ENCODE data around the gene CDK13. TPM values are rescaled to one million over a fixed set of nuclear protein-coding genes. Genes with fewer than 3 reads are reported as not detected.
"Not testable (repeated sequence)": the region's sequence is repeated elsewhere in the genome, so short reads cannot be mapped to it uniquely, and the experiment has no call there.

The CDK13 gene
- total RNA-seq, 2 experiments from 2014 or later, result 135 to 138 TPM

DNA sequence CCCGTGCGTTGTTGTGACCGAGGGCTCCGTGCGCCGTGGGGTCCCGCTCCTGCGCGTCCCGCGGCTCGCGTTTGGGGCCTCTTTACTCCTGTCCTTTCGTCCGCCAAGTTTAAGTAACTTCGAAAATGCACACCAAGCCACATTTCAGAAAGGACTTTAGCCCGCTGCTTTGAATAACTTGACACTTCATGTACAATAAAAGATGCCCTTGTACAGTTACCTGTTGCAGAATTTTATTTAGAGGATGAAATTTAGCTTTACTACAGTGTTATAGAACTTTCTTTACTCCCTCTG, 185.2 kb downstream of the CDK13 start:
- TF ChIP-seq, protein P1, sequence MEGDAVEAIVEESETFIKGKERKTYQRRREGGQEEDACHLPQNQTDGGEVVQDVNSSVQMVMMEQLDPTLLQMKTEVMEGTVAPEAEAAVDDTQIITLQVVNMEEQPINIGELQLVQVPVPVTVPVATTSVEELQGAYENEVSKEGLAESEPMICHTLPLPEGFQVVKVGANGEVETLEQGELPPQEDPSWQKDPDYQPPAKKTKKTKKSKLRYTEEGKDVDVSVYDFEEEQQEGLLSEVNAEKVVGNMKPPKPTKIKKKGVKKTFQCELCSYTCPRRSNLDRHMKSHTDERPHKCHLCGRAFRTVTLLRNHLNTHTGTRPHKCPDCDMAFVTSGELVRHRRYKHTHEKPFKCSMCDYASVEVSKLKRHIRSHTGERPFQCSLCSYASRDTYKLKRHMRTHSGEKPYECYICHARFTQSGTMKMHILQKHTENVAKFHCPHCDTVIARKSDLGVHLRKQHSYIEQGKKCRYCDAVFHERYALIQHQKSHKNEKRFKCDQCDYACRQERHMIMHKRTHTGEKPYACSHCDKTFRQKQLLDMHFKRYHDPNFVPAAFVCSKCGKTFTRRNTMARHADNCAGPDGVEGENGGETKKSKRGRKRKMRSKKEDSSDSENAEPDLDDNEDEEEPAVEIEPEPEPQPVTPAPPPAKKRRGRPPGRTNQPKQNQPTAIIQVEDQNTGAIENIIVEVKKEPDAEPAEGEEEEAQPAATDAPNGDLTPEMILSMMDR (IDR thresholded peaks at IDR 0.05), result no peak
- peak overlapping the region; percentile 92 for H3K4me3 ChIP-seq (ENCODE audit: low read length)
- peak overlapping the region; percentile 97 for H3K27ac Mint-ChIP-seq
- H3K4me1 ChIP-seq (ENCODE audit: insufficient read depth, low read length), result peaks cover 15% of the 10 kb centered on the region
- H3K27ac ChIP-seq (ENCODE audit: low read depth in 1 of 2, low read length in 2 of 2), result no peak overlapping the region
- CTCF ChIA-PET, result interaction anchor here (0.7 to 2.0 kb wide), 18 partner anchors 8 to 1226 kb away, joined by 3 to 17 read pairs (median 3); partner anchors contain the start of genes CDK13, RALA, VPS41 and YAE1
- no peaks in the 10 kb centered on the region for H3K9me3 Mint-ChIP-seq
- ATAC-seq (ENCODE audit: poor library complexity), result no peak
- peak in 1 of 14 experiments; percentile 3 for DNase-seq
- peaks cover 40% of the 10 kb centered on the region for H3K4me1 Mint-ChIP-seq (ENCODE audit: low read depth)
- intact Hi-C loops (cut with DNase I, micrococcal nuclease), result loop anchor here in 1 of 2 experiments (2.0 to 10.0 kb wide), 3 partner anchors 403 to 1220 kb away; no protein-coding TSS in a partner anchor
- no peaks in the 10 kb centered on the region for H3K27me3 ChIP-seq (ENCODE audit: control insufficient read depth in 1 of 2, insufficient read depth in 2 of 2, low read length in 2 of 2)
- H3K4me3 Mint-ChIP-seq, result peak overlapping the region; percentile 100
- peaks cover 22% of the 10 kb centered on the region for H3K36me3 Mint-ChIP-seq (ENCODE audit: low read depth)
- POLR2A ChIA-PET, result interaction anchor here (0.7 to 2.9 kb wide), 7 partner anchors 18 to 1226 kb away, joined by 3 to 41 read pairs (median 3); partner anchors contain the start of genes CDK13 and VPS41
- peaks cover 3% of the 10 kb centered on the region for H3K27me3 Mint-ChIP-seq
- H3K9me3 ChIP-seq (ENCODE audit: control insufficient read depth in 1 of 2, insufficient read depth in 1 of 2, low read length in 2 of 2), result peaks cover 0 to 3% of the 10 kb centered on the region in 2 experiments
- H3K36me3 ChIP-seq (ENCODE audit: insufficient read depth, low read length), result no peaks in the 10 kb centered on the region

DNA sequence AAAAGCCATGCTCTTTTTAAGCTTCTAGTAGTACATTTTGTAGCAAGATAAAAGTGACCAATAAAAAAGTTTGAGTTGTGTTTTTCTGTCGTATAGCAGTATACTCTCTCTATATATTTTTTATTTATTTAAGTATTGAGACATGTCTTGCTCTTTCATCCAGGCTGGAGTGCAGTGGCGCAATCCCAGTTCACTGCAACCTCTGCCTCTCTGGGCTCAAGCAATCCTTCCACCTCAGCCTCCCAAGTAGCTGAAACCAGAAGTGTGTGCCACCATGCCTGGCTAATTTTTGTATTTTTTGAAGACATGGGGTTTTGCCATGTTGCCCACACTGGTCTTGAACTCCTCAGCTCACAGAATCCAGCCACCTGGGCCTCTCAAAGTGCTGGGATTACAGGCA, 187.5 kb downstream of the CDK13 start:
- DNase-seq (no peak), ATAC-seq (ENCODE audit: poor library complexity) (no peak)
- Mint-ChIP-seq H3K4me3 (peak overlapping the region; percentile 50), H3K9me3 (no peaks in the 10 kb centered on the region), H3K27me3 (peaks cover 13% of the 10 kb centered on the region), H3K27ac (no peak overlapping the region), H3K36me3 (ENCODE audit: low read depth) (peaks cover 15% of the 10 kb centered on the region), H3K4me1 (ENCODE audit: low read depth) (peaks cover 19% of the 10 kb centered on the region)
- no peak overlapping the region for H3K27ac ChIP-seq (ENCODE audit: low read depth in 1 of 2, low read length in 2 of 2)
- TF ChIP-seq, protein P1 (IDR thresholded peaks at IDR 0.05), result no peak
- H3K4me3 ChIP-seq (ENCODE audit: low read length), result no peak overlapping the region
- no peaks in the 10 kb centered on the region for H3K27me3 ChIP-seq (ENCODE audit: control insufficient read depth in 1 of 2, insufficient read depth in 2 of 2, low read length in 2 of 2)
- CTCF ChIA-PET, result no interaction called here
- peaks cover 0 to 3% of the 10 kb centered on the region in 2 experiments for H3K9me3 ChIP-seq (ENCODE audit: control insufficient read depth in 1 of 2, insufficient read depth in 1 of 2, low read length in 2 of 2)
- POLR2A ChIA-PET, result no interaction called here
- no peaks in the 10 kb centered on the region for H3K36me3 ChIP-seq (ENCODE audit: insufficient read depth, low read length)
- intact Hi-C loops (cut with DNase I, micrococcal nuclease), result loop anchor here in 1 of 2 experiments (5.0 to 10.0 kb wide), 2 partner anchors 405 to 1223 kb away; no protein-coding TSS in a partner anchor
- peaks cover 7% of the 10 kb centered on the region for H3K4me1 ChIP-seq (ENCODE audit: insufficient read depth, low read length)

DNA sequence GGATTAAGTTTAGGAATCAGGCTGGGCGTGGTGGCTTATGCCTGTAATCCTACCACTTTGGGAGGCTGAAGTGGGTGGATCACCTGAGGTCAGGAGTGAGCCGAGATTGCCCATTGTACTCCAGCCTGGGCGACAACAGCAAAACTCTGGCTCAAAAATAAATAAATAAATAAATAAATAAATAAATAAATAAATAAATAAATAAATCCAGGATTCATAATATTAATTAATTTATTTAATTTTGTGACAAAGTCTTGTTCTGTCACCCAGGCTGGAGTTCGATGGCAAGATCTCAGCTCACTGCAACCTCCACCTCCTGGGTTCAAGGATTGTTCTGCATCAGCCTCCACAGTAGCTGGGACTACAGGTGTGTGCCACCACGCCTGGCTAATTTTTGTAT, 188.9 kb downstream of the CDK13 start:
- ChIA-PET POLR2A (no interaction called here), CTCF (no interaction called here)
- TF ChIP-seq, protein P1 (IDR thresholded peaks at IDR 0.05), result no peak
- DNase-seq (no peak), ATAC-seq (ENCODE audit: poor library complexity) (no peak)
- Mint-ChIP-seq H3K4me3 (no peak overlapping the region), H3K4me1 (ENCODE audit: low read depth) (peaks cover 5% of the 10 kb centered on the region), H3K9me3 (no peaks in the 10 kb centered on the region), H3K27ac (no peak overlapping the region), H3K27me3 (peaks cover 20% of the 10 kb centered on the region), H3K36me3 (ENCODE audit: low read depth) (peaks cover 10% of the 10 kb centered on the region)
- Histone ChIP-seq H3K27ac (ENCODE audit: low read depth in 1 of 2, low read length in 2 of 2) (no peak overlapping the region), H3K9me3 (ENCODE audit: control insufficient read depth in 1 of 2, insufficient read depth in 1 of 2, low read length in 2 of 2) (peaks cover 0 to 3% of the 10 kb centered on the region in 2 experiments), H3K36me3 (ENCODE audit: insufficient read depth, low read length) (no peaks in the 10 kb centered on the region), H3K27me3 (ENCODE audit: control insufficient read depth in 1 of 2, insufficient read depth in 2 of 2, low read length in 2 of 2) (no peaks in the 10 kb centered on the region), H3K4me3 (ENCODE audit: low read length) (no peak overlapping the region), H3K4me1 (ENCODE audit: insufficient read depth, low read length) (peaks cover 7% of the 10 kb centered on the region)
- intact Hi-C loops (cut with DNase I, micrococcal nuclease), result loop anchor here in 1 of 2 experiments (5.0 to 10.0 kb wide), 2 partner anchors 407 to 1224 kb away; no protein-coding TSS in a partner anchor

DNA sequence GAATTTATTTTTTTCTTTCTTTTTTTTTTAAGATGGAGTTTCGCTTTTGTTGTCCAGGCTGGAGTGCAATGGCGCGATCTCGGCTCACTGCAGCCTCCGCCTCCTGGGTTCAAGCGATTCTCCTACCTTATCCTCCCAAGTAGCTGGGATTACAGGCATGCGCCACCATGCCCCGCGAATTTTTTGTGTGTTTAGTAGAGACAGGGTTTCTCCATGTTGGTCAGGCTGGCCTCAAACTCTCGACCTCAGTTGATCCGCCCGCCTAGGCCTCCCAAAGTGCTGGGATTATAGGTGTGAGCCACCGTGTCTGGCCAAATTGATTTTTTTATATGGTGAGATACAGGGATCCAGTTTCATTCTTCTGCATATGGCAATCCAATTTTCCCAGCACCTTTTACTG, 189.8 kb downstream of the CDK13 start:
- H3K36me3 ChIP-seq (ENCODE audit: insufficient read depth, low read length); H3K4me1 ChIP-seq (ENCODE audit: insufficient read depth, low read length); H3K4me1 Mint-ChIP-seq (ENCODE audit: low read depth); H3K27ac ChIP-seq (ENCODE audit: low read depth in 1 of 2, low read length in 2 of 2); H3K9me3 Mint-ChIP-seq; H3K4me3 ChIP-seq (ENCODE audit: low read length); POLR2A ChIA-PET; CTCF ChIA-PET; H3K27ac Mint-ChIP-seq; H3K4me3 Mint-ChIP-seq; DNase-seq; H3K9me3 ChIP-seq (ENCODE audit: control insufficient read depth in 1 of 2, insufficient read depth in 1 of 2, low read length in 2 of 2); ATAC-seq (ENCODE audit: poor library complexity); H3K27me3 ChIP-seq (ENCODE audit: control insufficient read depth in 1 of 2, insufficient read depth in 2 of 2, low read length in 2 of 2); H3K36me3 Mint-ChIP-seq (ENCODE audit: low read depth): not testable (repeated sequence)
- H3K27me3 Mint-ChIP-seq, result peaks cover 25% of the 10 kb centered on the region
- intact Hi-C loops (cut with DNase I, micrococcal nuclease), result loop anchor here in 1 of 2 experiments (5.0 to 10.0 kb wide), 2 partner anchors 408 to 1225 kb away; no protein-coding TSS in a partner anchor

DNA sequence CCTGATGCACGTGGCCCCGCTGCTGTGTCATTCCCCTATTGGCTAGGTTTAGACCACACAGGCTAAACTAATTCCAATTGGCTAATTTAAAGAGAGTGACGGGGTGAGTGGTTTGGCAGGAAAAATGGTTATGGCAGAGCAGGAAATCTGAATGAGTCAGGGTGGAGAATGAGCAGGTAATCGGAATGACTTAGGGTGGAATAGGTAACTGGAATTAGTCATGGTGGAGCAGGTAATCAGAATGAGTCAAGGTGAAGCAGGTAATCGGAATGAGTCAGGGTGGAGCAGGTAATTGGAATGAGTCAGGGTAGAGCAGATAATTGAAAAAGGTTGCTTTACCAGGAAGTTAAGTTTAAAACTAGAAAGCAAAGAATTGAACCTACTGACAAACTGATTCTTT, 191.9 kb downstream of the CDK13 start:
- intact Hi-C loops (cut with DNase I, micrococcal nuclease), result not testable (repeated sequence)

More for the DNA sequence above, 191.9 kb downstream of the CDK13 start:
- H3K27me3 ChIP-seq (ENCODE audit: control insufficient read depth in 1 of 2, insufficient read depth in 2 of 2, low read length in 2 of 2); ATAC-seq (ENCODE audit: poor library complexity); H3K27ac ChIP-seq (ENCODE audit: low read depth in 1 of 2, low read length in 2 of 2); POLR2A ChIA-PET; H3K4me1 ChIP-seq (ENCODE audit: insufficient read depth, low read length); CTCF ChIA-PET; H3K4me3 Mint-ChIP-seq; H3K9me3 Mint-ChIP-seq; H3K4me3 ChIP-seq (ENCODE audit: low read length); H3K36me3 ChIP-seq (ENCODE audit: insufficient read depth, low read length); H3K27ac Mint-ChIP-seq; H3K4me1 Mint-ChIP-seq (ENCODE audit: low read depth); H3K36me3 Mint-ChIP-seq (ENCODE audit: low read depth); DNase-seq; H3K9me3 ChIP-seq (ENCODE audit: control insufficient read depth in 1 of 2, insufficient read depth in 1 of 2, low read length in 2 of 2): not testable (repeated sequence)
- peaks cover 32% of the 10 kb centered on the region for H3K27me3 Mint-ChIP-seq
